GOT3 (cell line): ENCODE data around the gene TLCD2.
"Not testable (repeated sequence)": the region's sequence is repeated elsewhere in the genome, so short reads cannot be mapped to it uniquely, and the experiment has no call there.

Source experiments
- DNase-seq: peaks from one replicate; lab custom pipeline; 2025; ENCODE audit warnings: mixed read lengths; lab: John Stamatoyannopoulos, UW

Gene TLCD2

GRCh38 chr17:1735834-1736347, 25.7 kb upstream of the TLCD2 start:
- DNase-seq, result no peak

- DNase-seq, result no peak
Observed at GRCh38 chr17:1735418-1735817, 25.2 kb upstream of the TLCD2 start.

- no peak for DNase-seq
Observed at GRCh38 chr17:1733759-1734158, 23.6 kb upstream of the TLCD2 start.

GRCh38 chr17:1732833-1733321, 22.7 kb upstream of the TLCD2 start:
- DNase-seq, result no peak

- DNase-seq, result no peak
Observed at GRCh38 chr17:1732241-1732832, 22.2 kb upstream of the TLCD2 start.

- DNase-seq, result no peak
Observed at GRCh38 chr17:1731194-1731506, 21.0 kb upstream of the TLCD2 start.

- no peak for DNase-seq
Observed at GRCh38 chr17:1730326-1731193, 20.4 kb upstream of the TLCD2 start.

GRCh38 chr17:1729966-1730325, 19.8 kb upstream of the TLCD2 start:
- no peak for DNase-seq

GRCh38 chr17:1727876-1728630, 17.9 kb upstream of the TLCD2 start:
- no peak for DNase-seq

GRCh38 chr17:1727258-1727789, 17.1 kb upstream of the TLCD2 start:
- no peak for DNase-seq

GRCh38 chr17:1726626-1727257, 16.6 kb upstream of the TLCD2 start:
- DNase-seq, result no peak

GRCh38 chr17:1725642-1726511, 15.7 kb upstream of the TLCD2 start:
- no peak for DNase-seq

GRCh38 chr17:1724869-1725641, 14.9 kb upstream of the TLCD2 start:
- no peak for DNase-seq

- DNase-seq, result peak; percentile 50
Observed at GRCh38 chr17:1724351-1724868, 14.2 kb upstream of the TLCD2 start, which contains the start of gene WDR81. Gene WDR81, plus strand, starts transcription at chr17:1724704. Its CDS starts 256 bp downstream, at chr17:1724960.

- DNase-seq, result not testable (repeated sequence)
Observed at GRCh38 chr17:1722022-1722421, 11.8 kb upstream of the TLCD2 start.

- no peak for DNase-seq
Observed at GRCh38 chr17:1720856-1721386, 10.7 kb upstream of the TLCD2 start.

- DNase-seq, result no peak
Observed at GRCh38 chr17:1718362-1719165, 8.4 kb upstream of the TLCD2 start.

GRCh38 chr17:1716912-1717695, 6.9 kb upstream of the TLCD2 start:
- peak; percentile 76 for DNase-seq
